GM12801 (cell line): ENCODE data around the gene CD82.

Experiments
- TF ChIP-seq, protein P1 (sequence below): IDR thresholded peaks from one replicate; pipeline ENCODE4 v1.5.1; 2011; ENCODE audit warnings: control low read depth; ENCODE audit not compliant: insufficient read length; ENCODE audit errors: extremely low read depth

The CD82 gene

DNA sequence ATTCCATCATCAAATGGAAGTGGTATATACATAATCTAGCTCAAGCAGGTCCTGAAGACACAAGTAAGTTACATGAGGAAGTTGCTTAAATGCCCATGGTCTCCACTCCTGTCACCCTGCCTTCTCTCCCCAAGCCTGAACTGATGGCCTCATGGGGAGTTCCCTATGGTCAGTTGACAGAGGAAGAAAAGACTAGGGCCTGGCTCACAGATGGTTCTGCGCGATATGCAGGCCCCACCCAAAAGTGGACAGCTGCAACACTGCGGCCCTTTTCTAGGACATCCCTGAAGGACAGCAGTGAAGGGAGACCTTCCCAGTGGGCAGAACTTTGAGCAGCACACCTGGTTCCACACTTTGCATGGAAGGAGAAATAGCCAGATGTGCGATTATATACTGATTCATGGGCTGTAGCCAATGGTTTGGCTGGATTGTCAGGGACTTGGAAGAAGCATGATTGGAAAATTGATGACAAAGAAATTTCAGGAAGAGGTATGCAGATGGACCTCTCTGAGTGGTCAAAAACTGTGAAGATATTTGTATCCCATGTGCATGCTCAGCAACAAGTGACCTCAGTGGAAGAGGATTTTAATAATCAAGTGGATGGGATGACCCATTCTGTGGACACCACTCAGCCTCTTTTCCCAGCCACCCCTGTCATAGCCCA lies 17.3 kb upstream of the CD82 start:
- TF ChIP-seq, protein P1, sequence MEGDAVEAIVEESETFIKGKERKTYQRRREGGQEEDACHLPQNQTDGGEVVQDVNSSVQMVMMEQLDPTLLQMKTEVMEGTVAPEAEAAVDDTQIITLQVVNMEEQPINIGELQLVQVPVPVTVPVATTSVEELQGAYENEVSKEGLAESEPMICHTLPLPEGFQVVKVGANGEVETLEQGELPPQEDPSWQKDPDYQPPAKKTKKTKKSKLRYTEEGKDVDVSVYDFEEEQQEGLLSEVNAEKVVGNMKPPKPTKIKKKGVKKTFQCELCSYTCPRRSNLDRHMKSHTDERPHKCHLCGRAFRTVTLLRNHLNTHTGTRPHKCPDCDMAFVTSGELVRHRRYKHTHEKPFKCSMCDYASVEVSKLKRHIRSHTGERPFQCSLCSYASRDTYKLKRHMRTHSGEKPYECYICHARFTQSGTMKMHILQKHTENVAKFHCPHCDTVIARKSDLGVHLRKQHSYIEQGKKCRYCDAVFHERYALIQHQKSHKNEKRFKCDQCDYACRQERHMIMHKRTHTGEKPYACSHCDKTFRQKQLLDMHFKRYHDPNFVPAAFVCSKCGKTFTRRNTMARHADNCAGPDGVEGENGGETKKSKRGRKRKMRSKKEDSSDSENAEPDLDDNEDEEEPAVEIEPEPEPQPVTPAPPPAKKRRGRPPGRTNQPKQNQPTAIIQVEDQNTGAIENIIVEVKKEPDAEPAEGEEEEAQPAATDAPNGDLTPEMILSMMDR = no peak

DNA sequence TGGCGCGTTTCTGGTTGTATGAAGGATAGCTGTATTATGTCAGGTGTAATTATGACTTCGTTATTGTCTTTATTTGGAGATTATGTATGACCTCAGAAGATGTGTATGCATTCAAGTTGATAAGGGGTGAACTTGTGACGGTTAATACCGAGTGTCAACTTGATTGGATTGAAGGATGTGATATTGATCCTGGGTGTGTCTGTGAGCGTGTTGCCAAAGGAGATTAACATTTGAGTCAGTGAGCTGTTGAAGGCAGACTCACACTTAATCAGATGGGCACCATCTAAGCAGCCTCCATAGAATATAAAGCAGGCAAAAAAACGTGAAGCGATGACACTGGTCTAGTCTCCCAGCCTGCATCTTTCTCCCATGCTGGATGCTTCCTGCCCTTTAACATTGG lies 15.3 kb upstream of the CD82 start:
- TF ChIP-seq, protein P1 = no peak

DNA sequence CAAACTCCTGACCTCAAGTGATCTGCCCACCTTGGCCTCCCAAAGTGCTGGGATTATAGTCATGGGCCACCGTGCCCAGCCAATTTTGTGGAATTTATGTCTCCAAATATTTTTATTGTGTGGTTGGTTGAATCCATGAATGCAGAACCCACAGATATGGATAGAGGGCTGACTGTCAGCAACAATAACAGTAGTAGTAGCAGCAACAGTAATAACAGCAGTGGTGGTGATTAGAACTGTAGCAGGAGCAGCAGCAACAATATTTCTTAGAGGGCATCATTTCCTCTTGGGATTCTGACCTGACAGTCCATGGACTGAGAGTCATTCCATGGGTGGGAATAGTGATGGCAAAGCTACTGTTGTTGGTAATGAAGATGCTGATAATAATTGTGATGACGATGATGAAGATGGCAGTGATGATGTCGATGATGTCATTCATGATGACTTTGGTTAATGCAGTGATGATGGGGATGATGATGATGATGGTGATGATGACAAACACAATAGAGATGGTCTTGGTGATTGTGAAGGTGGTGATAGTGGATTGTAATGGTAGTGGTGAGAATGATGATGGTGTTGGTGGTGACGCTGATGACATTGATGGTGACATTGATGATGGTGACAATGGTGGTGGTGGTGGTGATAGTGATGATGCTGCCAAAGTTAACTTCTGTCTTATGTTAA lies 13.9 kb upstream of the CD82 start:
- TF ChIP-seq, protein P1 = no peak

DNA sequence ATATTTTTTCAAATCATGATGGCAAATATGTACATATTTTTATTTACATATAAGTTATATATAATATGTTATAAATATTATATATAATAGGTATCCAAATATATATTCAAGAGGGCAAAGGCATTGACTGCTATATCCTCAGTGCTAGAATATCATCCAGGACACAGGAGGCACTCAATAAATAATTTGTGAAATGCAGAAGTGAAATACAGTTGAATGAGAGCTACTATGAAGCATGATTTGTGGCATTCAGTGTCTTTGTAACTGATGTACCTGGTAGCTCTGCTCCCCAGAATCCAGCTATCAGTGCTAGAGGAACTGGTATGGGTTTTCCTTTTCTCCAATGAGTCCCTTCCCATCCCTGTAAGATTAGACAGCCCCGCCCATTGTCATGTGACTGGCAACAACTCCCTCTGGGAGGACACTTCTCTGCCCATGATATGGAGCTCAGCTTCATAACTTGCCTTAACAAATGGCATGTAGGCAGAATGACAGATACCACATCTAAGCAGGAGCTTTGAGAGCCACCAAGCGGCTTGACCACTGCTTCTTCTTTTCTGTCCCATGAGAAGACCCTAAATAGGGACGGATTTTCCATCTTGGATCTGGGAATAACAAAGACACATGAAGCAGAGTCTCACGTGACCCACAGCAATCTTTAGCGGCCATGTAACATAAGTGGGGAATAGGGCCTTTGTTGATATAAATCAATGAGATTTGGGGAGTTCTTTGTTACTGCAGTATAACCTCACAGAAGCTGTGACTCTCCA lies 10.2 kb upstream of the CD82 start:
- TF ChIP-seq, protein P1 = no peak

DNA sequence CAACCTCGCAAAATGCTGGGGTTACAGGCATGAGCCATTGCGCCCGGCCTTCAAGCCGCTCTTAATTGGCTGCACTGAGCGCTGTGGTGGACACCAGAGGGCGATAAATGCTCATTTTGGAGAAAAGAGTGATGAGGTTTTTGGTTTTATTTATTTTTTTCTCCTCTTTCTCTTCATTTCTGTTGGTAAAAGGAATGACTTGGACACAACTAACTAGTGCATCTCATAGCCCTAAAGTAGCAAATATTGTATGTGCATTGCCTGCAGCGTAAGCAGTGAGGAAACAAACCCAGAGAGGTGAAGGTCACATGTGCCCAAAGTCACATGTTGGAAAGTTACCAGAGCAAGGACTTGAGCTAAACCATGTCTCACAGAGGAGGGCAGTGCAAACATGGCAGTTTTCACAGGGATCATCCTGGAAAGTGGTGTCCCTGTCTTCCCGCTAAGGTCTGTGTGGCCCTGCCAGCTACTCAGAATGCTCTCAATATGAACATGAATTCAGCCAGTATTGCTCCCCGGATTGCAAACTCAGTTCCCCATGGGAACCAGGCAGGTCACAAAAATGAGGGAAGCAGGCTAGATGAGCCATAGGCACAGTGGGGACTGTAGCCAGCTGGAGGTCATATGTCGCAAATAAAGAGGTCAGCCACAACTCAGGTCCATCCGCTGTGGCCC lies 8.6 kb upstream of the CD82 start:
- TF ChIP-seq, protein P1 = no peak

DNA sequence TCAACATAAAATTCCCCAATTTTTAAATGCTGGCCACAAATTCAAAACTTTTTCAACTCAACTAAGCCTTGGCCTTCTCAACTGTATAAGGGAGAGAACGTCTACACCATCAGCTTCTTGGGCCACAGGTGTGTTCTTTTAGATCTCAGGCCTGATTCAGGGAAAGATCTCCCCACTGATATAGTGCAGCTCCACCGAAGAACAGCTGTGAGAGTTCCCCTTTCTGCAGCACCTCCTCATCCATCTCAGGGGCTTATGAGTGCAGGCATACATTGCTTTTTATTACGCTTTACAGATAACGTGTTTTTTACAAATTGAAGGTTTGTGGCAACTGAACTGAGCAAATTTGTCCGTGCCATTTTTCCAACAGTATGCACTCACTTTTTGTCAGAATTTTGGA lies 8.0 kb upstream of the CD82 start:
- TF ChIP-seq, protein P1 = no peak
